ENCODE data around the gene DHRSX.

DNA sequence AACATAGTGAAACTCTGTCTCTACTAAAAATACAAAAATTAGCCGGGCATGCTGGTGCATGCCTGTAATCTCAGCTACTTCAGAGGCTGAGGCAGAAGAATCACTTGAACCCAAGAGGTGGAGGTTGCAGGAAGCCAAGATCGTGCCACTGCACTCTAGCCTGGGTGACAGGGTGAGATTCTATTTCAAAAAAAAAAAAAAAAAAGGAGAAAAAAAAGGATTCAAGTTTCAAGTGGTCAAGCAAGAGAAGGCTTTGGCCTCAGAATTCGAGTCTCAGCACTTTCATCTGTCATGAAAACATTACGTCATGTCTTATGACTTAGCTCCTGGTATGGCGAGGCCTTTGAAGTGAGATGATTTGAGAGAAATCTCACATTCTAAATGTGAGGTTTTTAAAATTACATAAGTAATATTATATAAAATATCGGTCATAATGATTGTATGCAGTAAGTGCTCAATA is 21.2 kb upstream of the DHRSX start:
- TF ChIP-seq, protein P1, sequence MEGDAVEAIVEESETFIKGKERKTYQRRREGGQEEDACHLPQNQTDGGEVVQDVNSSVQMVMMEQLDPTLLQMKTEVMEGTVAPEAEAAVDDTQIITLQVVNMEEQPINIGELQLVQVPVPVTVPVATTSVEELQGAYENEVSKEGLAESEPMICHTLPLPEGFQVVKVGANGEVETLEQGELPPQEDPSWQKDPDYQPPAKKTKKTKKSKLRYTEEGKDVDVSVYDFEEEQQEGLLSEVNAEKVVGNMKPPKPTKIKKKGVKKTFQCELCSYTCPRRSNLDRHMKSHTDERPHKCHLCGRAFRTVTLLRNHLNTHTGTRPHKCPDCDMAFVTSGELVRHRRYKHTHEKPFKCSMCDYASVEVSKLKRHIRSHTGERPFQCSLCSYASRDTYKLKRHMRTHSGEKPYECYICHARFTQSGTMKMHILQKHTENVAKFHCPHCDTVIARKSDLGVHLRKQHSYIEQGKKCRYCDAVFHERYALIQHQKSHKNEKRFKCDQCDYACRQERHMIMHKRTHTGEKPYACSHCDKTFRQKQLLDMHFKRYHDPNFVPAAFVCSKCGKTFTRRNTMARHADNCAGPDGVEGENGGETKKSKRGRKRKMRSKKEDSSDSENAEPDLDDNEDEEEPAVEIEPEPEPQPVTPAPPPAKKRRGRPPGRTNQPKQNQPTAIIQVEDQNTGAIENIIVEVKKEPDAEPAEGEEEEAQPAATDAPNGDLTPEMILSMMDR (IDR thresholded peaks at IDR 0.05): no peak
- TF ChIP-seq POLR2A (IDR thresholded peaks at IDR 0.05): no peak

All from breast epithelium (tissue), 3 donors.